Astrocyte (in vitro differentiated cells and primary cell): ENCODE data around the gene FBN3. TPM values are rescaled to one million over a fixed set of nuclear protein-coding genes. Genes with fewer than 3 reads are reported as not detected.

ENCODE experiments used
- DNase-seq: peaks from one replicate; pipeline ENCODE4 v3.0.0-alpha.2; 2010; ENCODE audit warnings: low read depth
- FAIRE-seq: peaks from 2 replicates; lab custom pipeline; 2011; peaks lifted over from hg19 to GRCh38; lab: Jason Lieb, UNC
- H2AFZ ChIP-seq: 2 replicates; pipeline ENCODE4 v1.6.0; 2012; ENCODE audit warnings: low read depth, low read length, inconsistent platforms
- H3K27ac ChIP-seq: 2 replicates; pipeline ENCODE4 v1.5.1; 2011; ENCODE audit warnings: low read depth, low read length, inconsistent platforms
- H3K27me3 ChIP-seq: 2 replicates; pipeline ENCODE4 v1.6.0; 2011; ENCODE audit warnings: low read length, inconsistent platforms; ENCODE audit not compliant: insufficient read depth
- H3K36me3 ChIP-seq: 2 replicates; pipeline ENCODE4 v1.5.1; 2011; ENCODE audit warnings: low read length, inconsistent platforms; ENCODE audit not compliant: insufficient read depth
- H3K4me1 ChIP-seq: 2 replicates; pipeline ENCODE4 v1.5.1; 2011; ENCODE audit warnings: low read length, inconsistent platforms; ENCODE audit not compliant: insufficient read depth
- H3K4me2 ChIP-seq: 2 replicates; pipeline ENCODE4 v1.6.0; 2012; ENCODE audit warnings: low read length, inconsistent platforms
- H3K4me3 ChIP-seq: 2 replicates; pipeline ENCODE4 v1.5.1; 2011; ENCODE audit warnings: low read depth, mild to moderate bottlenecking, low read length, inconsistent platforms; ENCODE audit not compliant: insufficient read depth
- H3K79me2 ChIP-seq: 2 replicates; pipeline ENCODE4 v1.6.0; 2012; ENCODE audit warnings: mild to moderate bottlenecking, low read length, inconsistent platforms; ENCODE audit not compliant: insufficient read depth
- H3K9ac ChIP-seq: 2 replicates; pipeline ENCODE4 v1.6.0; 2012; ENCODE audit warnings: mild to moderate bottlenecking, low read length, inconsistent platforms
- H3K9me3 ChIP-seq: 2 replicates; pipeline ENCODE4 v1.5.1; 2012; ENCODE audit warnings: low read depth, mild to moderate bottlenecking, low read length, inconsistent platforms; ENCODE audit not compliant: insufficient read depth
- H4K20me1 ChIP-seq: 2 replicates; pipeline ENCODE4 v1.6.0; 2012; ENCODE audit warnings: low read length, inconsistent platforms; ENCODE audit not compliant: insufficient read depth
- H3K27ac Mint-ChIP-seq: one replicate; pipeline ENCODE4 v1.8.0; 2021; ENCODE audit warnings: mild to moderate bottlenecking, mixed read lengths; ENCODE audit not compliant: unreplicated experiment
- H3K27me3 Mint-ChIP-seq: one replicate; pipeline ENCODE4 v1.8.0; 2021; ENCODE audit warnings: low read depth, mixed read lengths; ENCODE audit not compliant: unreplicated experiment
- H3K36me3 Mint-ChIP-seq: one replicate; pipeline ENCODE4 v1.8.0; 2021; ENCODE audit warnings: low read depth, mixed read lengths; ENCODE audit not compliant: unreplicated experiment
- H3K4me1 Mint-ChIP-seq: one replicate; pipeline ENCODE4 v1.8.0; 2021; ENCODE audit warnings: low read depth, mixed read lengths; ENCODE audit not compliant: unreplicated experiment
- H3K4me3 Mint-ChIP-seq: one replicate; pipeline ENCODE4 v1.8.0; 2021; ENCODE audit warnings: mild to moderate bottlenecking, moderate library complexity, mixed read lengths; ENCODE audit not compliant: unreplicated experiment
- H3K9me3 Mint-ChIP-seq: one replicate; pipeline ENCODE4 v1.8.0; 2021; ENCODE audit warnings: mild to moderate bottlenecking, mixed read lengths; ENCODE audit not compliant: unreplicated experiment
- EZH2 ChIP-seq: IDR thresholded peaks from 2 replicates; pipeline ENCODE4 v1.6.1; 2012; ENCODE audit warnings: mild to moderate bottlenecking, low read length, inconsistent platforms; ENCODE audit not compliant: insufficient read depth
- total RNA-seq: library from RNA; stranded (reverse); gene quantifications from 2 replicates; pipeline ENCODE4 v1.2.1, GENCODE V29; 2021
- TF ChIP-seq, protein P1 (sequence below): IDR thresholded peaks from 2 replicates; pipeline ENCODE4 v1.5.1; 2011; ENCODE audit warnings: low read depth, mild to moderate bottlenecking, inconsistent platforms, low read length, moderate library complexity; ENCODE audit not compliant: insufficient read depth

Gene FBN3
- total RNA-seq, 1 donor from 2014 or later = 1.00 TPM

DNA sequence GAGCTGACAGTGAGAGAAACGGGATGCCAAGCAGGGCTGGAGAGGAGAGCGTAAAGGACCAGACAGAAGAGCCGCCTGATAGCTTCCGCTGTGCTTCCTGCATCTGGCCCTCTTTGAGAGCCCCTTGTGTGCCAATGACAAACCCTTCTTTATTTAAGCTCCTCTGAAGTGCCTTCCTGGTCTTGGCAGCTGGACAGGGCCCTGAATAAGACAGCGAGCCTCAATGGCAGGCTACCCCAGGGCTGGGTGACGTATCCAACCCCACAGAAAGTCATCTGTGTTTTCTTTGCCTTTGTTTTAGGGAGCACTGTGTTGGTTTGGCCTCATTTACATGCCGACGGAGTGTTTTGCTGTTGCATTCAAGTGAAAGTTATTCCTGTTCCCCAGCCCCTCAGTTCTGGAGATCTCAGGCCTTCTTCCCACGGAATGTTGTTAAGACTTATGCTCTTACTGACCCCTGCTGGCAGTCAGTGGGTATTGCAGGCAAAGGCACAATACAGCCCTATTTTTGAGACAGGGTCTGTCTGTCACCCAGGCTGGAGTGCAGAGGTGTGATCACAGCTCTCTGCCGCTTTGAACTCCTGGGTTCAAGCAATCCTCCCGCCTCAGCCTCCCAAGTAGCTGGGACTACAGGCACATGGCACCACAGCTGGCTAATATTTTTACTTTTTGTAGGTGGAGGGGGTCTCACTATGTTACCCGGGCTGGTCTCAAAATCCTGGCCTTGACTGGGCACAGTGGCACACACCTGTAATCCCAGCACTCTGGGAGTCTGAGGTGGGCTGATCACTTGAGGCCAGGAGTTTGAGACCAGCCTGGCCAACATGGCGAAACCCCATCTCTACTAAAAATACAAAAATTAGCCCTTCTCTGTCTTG, 80.1 kb downstream of the FBN3 start:
- Histone ChIP-seq H3K27me3 (no peaks in the 10 kb centered on the region), H3K4me2 (no peak overlapping the region), H3K27ac (no peak overlapping the region), H3K9ac (no peak overlapping the region), H3K36me3 (no peaks in the 10 kb centered on the region), H3K4me1 (no peaks in the 10 kb centered on the region), H3K79me2 (no peaks in the 10 kb centered on the region), H3K9me3 (peaks cover 5% of the 10 kb centered on the region), H4K20me1 (no peaks in the 10 kb centered on the region), H2AFZ (no peak overlapping the region), H3K4me3 (no peak overlapping the region)
- H3K36me3 Mint-ChIP-seq = no peaks in the 10 kb centered on the region
- no peaks in the 10 kb centered on the region for H3K27me3 Mint-ChIP-seq
- peaks cover 10% of the 10 kb centered on the region for H3K9me3 Mint-ChIP-seq
- no peak for TF ChIP-seq EZH2
- TF ChIP-seq, protein P1, sequence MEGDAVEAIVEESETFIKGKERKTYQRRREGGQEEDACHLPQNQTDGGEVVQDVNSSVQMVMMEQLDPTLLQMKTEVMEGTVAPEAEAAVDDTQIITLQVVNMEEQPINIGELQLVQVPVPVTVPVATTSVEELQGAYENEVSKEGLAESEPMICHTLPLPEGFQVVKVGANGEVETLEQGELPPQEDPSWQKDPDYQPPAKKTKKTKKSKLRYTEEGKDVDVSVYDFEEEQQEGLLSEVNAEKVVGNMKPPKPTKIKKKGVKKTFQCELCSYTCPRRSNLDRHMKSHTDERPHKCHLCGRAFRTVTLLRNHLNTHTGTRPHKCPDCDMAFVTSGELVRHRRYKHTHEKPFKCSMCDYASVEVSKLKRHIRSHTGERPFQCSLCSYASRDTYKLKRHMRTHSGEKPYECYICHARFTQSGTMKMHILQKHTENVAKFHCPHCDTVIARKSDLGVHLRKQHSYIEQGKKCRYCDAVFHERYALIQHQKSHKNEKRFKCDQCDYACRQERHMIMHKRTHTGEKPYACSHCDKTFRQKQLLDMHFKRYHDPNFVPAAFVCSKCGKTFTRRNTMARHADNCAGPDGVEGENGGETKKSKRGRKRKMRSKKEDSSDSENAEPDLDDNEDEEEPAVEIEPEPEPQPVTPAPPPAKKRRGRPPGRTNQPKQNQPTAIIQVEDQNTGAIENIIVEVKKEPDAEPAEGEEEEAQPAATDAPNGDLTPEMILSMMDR = peak; percentile 27
- no peak overlapping the region for H3K4me3 Mint-ChIP-seq
- H3K27ac Mint-ChIP-seq = no peak overlapping the region
- DNase-seq = no peak
- FAIRE-seq = no peak
- no peaks in the 10 kb centered on the region for H3K4me1 Mint-ChIP-seq

DNA sequence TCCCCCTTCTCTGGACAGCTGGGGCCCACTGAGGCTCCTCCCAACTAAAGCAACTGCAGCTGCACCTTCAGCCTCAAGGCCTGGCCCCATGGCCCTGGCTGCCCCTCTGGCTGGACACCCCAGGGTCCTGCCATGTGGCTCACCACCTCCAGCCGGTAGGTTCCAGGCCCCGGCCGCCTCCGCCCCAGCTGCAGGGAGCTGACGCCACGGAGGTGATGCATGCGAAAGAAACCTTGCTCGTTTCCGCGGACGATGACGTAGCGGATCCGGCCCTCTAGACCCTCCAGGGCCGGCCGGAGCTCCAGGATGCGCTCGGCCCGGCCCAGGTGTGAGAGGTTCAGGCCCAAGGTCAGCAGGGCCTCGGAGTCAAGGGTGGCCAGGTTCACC, 83.5 kb downstream of the FBN3 start:
- Mint-ChIP-seq H3K9me3 (peaks cover 2% of the 10 kb centered on the region), H3K36me3 (no peaks in the 10 kb centered on the region), H3K4me3 (no peak overlapping the region), H3K27me3 (peaks cover 5% of the 10 kb centered on the region), H3K4me1 (no peaks in the 10 kb centered on the region), H3K27ac (no peak overlapping the region)
- H3K79me2 ChIP-seq = no peaks in the 10 kb centered on the region
- H3K4me2 ChIP-seq = no peak overlapping the region
- no peak overlapping the region for H3K9ac ChIP-seq
- FAIRE-seq = no peak
- TF ChIP-seq, protein P1 = no peak
- no peak for TF ChIP-seq EZH2
- no peaks in the 10 kb centered on the region for H3K27me3 ChIP-seq
- H2AFZ ChIP-seq = no peak overlapping the region
- no peaks in the 10 kb centered on the region for H4K20me1 ChIP-seq
- H3K36me3 ChIP-seq = no peaks in the 10 kb centered on the region
- no peak overlapping the region for H3K27ac ChIP-seq
- peaks cover 3% of the 10 kb centered on the region for H3K9me3 ChIP-seq
- H3K4me3 ChIP-seq = no peak overlapping the region
- no peak for DNase-seq
- H3K4me1 ChIP-seq = no peaks in the 10 kb centered on the region
